Measurements from ENCODE around the gene DNM2. TPM values are rescaled to one million over a fixed set of nuclear protein-coding genes. Genes with fewer than 3 reads are reported as not detected.

DNM2 gene
- total and polyA plus RNA-seq, 7 donors = 70.6 to 149 (median 122) TPM

DNA sequence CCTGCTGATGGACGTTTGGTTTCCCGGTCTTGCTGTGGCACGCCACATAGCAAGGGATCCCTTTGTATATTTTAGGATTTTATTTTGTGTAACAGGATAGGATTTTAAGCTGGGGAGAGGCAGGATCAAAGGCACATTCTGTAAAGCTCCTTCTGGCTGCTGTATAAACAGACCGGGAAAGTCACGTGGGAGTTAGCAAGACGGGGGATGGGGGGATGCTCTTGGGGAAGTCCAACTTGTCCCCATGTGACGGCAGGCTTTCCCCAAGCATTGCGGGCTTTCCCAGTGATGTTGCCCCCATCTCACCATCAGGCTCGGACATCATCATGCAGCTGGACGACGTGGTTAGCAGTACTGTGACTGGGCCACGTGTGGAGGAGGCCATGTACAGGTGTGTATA is 10.9 kb upstream of the DNM2 start:
- Histone ChIP-seq H3K36me3 (ENCODE audit: insufficient read depth in 1 of 2, low read depth in 1 of 2) (peaks cover 0 to 72% of the 10 kb centered on the region in 2 donors), H3K4me1 (peaks cover 6% of the 10 kb centered on the region), H3K9me3 (no peaks in the 10 kb centered on the region), H3K27me3 (ENCODE audit: insufficient read depth in 3 of 3, low read length in 2 of 3) (no peaks in the 10 kb centered on the region), H3K27ac (no peak overlapping the region), H3K4me3 (no peak overlapping the region)
- ATAC-seq = no peak
- intact Hi-C loops (cut with DNase I) = no loop called here
- no peak for DNase-seq
- TF ChIP-seq, protein P1, sequence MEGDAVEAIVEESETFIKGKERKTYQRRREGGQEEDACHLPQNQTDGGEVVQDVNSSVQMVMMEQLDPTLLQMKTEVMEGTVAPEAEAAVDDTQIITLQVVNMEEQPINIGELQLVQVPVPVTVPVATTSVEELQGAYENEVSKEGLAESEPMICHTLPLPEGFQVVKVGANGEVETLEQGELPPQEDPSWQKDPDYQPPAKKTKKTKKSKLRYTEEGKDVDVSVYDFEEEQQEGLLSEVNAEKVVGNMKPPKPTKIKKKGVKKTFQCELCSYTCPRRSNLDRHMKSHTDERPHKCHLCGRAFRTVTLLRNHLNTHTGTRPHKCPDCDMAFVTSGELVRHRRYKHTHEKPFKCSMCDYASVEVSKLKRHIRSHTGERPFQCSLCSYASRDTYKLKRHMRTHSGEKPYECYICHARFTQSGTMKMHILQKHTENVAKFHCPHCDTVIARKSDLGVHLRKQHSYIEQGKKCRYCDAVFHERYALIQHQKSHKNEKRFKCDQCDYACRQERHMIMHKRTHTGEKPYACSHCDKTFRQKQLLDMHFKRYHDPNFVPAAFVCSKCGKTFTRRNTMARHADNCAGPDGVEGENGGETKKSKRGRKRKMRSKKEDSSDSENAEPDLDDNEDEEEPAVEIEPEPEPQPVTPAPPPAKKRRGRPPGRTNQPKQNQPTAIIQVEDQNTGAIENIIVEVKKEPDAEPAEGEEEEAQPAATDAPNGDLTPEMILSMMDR (IDR thresholded peaks at IDR 0.05) = no peak
- 76 to 80% (median 79%) methylated on average over 12 of the region's 12 CpGs for WGBS, 3 donors

DNA sequence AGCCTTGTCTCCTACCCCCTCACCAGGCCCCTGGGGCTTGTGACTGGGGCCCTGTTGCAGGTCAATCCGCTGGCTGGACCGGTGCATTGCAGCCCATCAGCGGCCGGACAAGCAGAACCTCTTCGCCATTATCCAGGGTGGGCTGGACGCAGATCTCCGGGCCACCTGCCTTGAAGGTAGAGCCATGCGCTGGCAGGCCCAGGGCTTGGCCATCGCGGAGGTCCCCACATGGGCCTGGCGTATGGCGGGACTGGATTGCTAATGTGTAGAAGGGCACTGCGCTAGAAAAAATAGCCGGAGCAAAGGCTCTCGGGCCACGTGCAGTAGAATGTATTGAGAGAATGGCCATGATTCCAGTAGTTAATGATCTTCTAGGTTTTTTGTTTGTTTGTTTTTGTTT is 10.4 kb upstream of the DNM2 start:
- intact Hi-C loops (cut with DNase I) = no loop called here
- Histone ChIP-seq H3K27me3 (ENCODE audit: insufficient read depth in 3 of 3, low read length in 2 of 3) (no peaks in the 10 kb centered on the region), H3K4me3 (no peak overlapping the region), H3K4me1 (peaks cover 1% of the 10 kb centered on the region), H3K9me3 (no peaks in the 10 kb centered on the region), H3K36me3 (ENCODE audit: insufficient read depth in 1 of 2, low read depth in 1 of 2) (peaks cover 0 to 76% of the 10 kb centered on the region in 2 donors), H3K27ac (no peak overlapping the region)
- DNase-seq (no peak), ATAC-seq (no peak)
- 95 to 97% (median 96%) methylated on average over 16 of the region's 16 CpGs for WGBS, 3 donors
- TF ChIP-seq, protein P1 (IDR thresholded peaks at IDR 0.05) = no peak

DNA sequence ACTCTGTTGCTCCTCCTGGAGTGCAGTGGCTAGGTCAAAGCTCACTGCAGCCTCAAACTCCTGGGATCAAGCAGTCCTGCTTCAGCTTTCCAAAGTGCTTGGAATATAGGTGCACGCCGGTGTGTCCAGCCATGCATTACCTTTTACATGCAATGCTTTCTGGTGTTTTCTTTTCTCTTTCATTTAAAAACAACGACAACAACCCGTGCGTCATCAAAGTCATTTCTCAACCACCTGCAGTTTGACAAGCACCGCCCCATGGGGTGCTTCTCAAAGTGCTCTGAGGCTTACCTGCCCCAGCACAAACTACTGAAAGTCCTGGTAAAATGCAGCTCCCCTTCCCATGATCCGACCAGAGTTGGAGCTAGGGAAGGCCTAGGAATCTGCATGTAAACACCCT is 9.6 kb upstream of the DNM2 start:
- Histone ChIP-seq H3K9me3 (no peaks in the 10 kb centered on the region), H3K4me3 (no peak overlapping the region), H3K36me3 (ENCODE audit: insufficient read depth in 1 of 2, low read depth in 1 of 2) (peaks cover 0 to 80% of the 10 kb centered on the region in 2 donors), H3K27ac (no peak overlapping the region), H3K27me3 (ENCODE audit: insufficient read depth in 3 of 3, low read length in 2 of 3) (no peaks in the 10 kb centered on the region), H3K4me1 (no peaks in the 10 kb centered on the region)
- TF ChIP-seq, protein P1 (IDR thresholded peaks at IDR 0.05) = no peak
- no peak for DNase-seq
- WGBS, 3 donors = 88 to 95% (median 92%) methylated on average over 7 of the region's 7 CpGs
- intact Hi-C loops (cut with DNase I) = no loop called here
- ATAC-seq = no peak

GRCh38 chr19:10712045-10712444 is 5.8 kb upstream of the DNM2 start:
- intact Hi-C loops (cut with DNase I) = no loop called here
- Histone ChIP-seq H3K4me1 (peaks cover 5% of the 10 kb centered on the region), H3K36me3 (ENCODE audit: insufficient read depth in 1 of 2, low read depth in 1 of 2) (peaks cover 0 to 66% of the 10 kb centered on the region in 2 donors), H3K27me3 (ENCODE audit: insufficient read depth in 3 of 3, low read length in 2 of 3) (no peaks in the 10 kb centered on the region), H3K27ac (no peak overlapping the region), H3K9me3 (no peaks in the 10 kb centered on the region), H3K4me3 (no peak overlapping the region)
- TF ChIP-seq, protein P1 (IDR thresholded peaks at IDR 0.05) = no peak
- DNase-seq = no peak
- no peak for ATAC-seq
- WGBS, 3 donors = 69 to 75% (median 75%) methylated on average over 13 to 14 of the region's 14 CpGs

DNA sequence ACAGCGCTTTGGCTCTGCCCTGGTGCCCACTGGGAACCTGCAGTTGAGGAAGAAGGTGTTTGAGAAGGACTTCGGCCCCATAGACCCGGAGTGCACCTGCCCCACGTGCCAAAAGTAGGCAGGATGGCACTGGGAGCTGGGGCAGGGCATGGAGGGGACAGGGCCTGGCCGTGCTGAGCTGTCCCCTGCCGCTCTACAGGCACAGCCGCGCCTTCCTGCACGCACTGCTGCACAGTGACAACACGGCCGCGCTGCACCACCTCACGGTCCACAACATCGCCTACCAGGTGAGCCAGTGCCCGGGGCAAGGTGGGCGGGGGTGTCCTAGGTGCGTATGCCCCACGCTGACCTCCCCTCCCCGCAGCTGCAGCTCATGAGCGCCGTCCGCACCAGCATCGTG is 5.1 kb upstream of the DNM2 start:
- H3K4me1 ChIP-seq = peaks cover 5% of the 10 kb centered on the region
- no peak for DNase-seq
- no peak for ATAC-seq
- intact Hi-C loops (cut with DNase I) = no loop called here
- H3K27ac ChIP-seq = no peak overlapping the region
- no peaks in the 10 kb centered on the region for H3K27me3 ChIP-seq (ENCODE audit: insufficient read depth in 3 of 3, low read length in 2 of 3)
- peaks cover 0 to 59% of the 10 kb centered on the region in 2 donors for H3K36me3 ChIP-seq (ENCODE audit: insufficient read depth in 1 of 2, low read depth in 1 of 2)
- no peak overlapping the region for H3K4me3 ChIP-seq
- 91 to 94% (median 92%) methylated on average over 23 of the region's 23 CpGs for WGBS, 3 donors
- H3K9me3 ChIP-seq = no peaks in the 10 kb centered on the region
- TF ChIP-seq, protein P1 (IDR thresholded peaks at IDR 0.05) = no peak
